ENCODE measurements around the gene PGBD5. TPM values are rescaled to one million over a fixed set of nuclear protein-coding genes. Genes with fewer than 3 reads are reported as not detected.

The PGBD5 gene
- total RNA-seq, 1 donor from 2014 or later, result 15.9 TPM

DNA sequence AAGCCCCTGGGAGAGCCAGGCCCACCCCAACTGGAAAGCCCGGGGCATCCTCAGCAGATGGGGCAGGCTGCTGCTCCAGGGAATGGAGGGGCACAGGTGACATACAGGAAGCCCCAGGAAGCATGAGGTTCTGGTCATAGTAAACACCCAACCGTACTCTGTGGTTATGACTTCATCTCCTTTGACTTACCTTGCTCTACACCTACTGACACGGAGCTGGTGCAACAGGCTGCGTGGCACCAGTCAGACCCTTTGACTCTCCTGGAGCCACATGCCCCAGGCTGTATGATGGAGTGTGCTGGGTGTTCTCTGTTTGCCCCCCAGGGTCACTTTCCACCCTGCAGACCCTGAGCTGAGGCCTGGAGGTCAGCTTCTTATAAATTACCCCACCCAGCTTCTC is 72.1 kb downstream of the PGBD5 start:
- FAIRE-seq (no peak), DNase-seq (ENCODE audit: low spot score in 2 of 2) (no peak)

DNA sequence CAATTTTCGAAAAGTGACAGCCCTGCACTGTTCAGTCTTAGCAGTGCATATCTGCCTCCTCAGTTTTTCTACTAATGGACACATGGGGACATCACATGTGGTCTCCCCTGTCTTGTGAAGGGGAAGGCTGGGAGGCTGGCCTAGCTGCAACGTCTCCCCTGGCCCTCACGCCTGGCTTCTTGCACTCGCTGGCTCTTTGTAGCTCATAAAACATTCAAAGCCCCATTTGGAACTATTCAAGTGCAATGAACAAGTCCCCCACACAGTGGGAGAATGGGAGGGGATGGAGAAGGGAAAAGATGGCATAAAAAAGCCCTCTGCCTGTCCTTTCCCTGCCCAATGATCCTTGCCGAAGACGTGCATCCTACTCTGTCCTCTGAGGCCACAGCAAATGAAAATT is 73.6 kb downstream of the PGBD5 start:
- DNase-seq (ENCODE audit: low spot score in 2 of 2) (no peak), FAIRE-seq (no peak)

DNA sequence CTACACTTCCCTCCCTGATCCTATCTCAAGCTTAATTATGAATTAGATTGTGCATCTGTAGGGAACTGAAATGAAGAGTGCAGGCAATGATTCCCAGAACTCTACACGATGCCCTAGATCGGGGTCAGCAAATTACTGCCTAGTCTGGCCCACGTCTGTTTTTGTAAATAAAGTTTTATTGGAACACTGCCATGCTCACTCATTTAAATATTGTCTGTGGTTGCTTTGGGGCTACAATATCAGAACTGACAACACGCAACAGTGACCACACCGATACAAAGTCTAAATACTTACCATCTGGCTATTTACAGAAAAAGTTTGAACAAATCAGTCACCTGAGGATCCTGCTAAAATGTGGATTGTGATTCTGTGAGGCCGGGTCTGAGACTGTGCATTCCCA is 74.1 kb downstream of the PGBD5 start:
- FAIRE-seq (no peak), DNase-seq (ENCODE audit: low spot score in 2 of 2) (no peak)

DNA sequence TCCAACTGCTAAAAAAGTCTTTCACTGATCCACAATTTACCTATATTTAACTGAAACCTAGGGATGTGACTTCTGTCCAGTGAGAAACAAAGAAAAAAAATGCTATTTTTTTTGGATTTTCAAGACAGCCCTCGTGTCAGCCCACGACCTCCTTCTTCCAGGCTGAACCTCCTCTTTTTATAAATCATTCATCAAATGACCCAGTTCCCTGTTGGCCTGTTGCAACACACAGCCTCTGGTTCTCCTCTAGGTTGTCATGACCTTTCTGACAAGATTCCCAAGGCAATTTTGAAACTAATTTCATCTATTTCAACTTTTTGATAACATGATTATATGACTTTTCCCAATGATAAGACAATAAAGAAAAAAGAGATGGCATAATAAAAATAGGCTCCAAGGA is 74.6 kb downstream of the PGBD5 start:
- FAIRE-seq (no peak), DNase-seq (ENCODE audit: low spot score in 2 of 2) (no peak)

DNA sequence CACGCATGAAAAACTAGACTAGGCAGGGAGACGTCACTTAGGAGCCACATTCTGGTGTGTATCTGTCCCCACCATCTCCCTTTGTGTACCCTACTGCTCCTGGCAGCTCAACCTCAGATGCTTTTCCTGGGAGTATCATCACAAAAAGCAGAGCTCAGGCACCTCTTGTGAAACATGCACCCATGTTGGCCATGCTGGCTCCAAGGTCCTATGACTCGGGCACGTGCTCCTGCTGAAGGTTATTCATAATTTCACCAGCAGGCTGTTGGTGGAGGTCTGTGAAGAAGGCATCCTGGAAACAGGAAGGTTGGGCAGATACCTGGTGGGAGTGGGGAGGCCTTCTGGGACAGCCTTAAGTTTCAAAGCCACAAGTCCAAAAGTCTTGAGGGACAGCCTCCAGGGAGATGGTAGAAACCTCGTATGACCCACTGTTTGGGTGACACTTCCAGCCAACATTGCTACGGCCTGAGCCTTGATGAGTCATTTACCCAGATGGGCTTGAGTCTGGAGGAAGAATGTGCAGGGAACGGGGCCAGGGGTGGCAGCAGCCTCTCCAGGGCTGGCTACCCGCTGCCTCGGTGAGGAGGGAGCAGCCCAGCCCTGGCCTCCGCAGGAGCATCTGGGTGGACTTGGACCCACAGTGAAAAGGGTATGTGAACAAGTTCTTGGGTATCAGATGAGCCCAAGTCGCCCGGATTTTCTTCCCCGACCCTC is 75.8 kb downstream of the PGBD5 start:
- FAIRE-seq, result no peak
- no peak for DNase-seq (ENCODE audit: low spot score in 2 of 2)

DNA sequence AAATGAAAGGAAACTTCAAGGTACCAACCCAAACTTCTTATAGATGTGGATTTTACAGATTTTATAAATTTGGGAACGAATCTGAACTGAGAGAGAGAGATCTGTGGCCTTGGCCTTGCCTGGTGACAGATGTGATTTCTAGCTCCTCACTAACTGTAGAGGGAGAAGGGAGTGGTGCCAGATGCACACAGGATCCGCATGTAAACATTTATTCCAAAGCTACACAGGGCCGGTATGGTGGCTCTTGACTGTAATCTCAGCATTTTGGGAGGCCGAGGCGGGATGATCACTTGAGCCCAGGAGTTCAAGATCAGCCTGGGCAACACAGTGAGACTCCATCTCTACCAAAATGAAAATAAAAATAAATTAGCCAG is 77.1 kb downstream of the PGBD5 start:
- DNase-seq (ENCODE audit: low spot score in 2 of 2) (no peak), FAIRE-seq (no peak)

DNA sequence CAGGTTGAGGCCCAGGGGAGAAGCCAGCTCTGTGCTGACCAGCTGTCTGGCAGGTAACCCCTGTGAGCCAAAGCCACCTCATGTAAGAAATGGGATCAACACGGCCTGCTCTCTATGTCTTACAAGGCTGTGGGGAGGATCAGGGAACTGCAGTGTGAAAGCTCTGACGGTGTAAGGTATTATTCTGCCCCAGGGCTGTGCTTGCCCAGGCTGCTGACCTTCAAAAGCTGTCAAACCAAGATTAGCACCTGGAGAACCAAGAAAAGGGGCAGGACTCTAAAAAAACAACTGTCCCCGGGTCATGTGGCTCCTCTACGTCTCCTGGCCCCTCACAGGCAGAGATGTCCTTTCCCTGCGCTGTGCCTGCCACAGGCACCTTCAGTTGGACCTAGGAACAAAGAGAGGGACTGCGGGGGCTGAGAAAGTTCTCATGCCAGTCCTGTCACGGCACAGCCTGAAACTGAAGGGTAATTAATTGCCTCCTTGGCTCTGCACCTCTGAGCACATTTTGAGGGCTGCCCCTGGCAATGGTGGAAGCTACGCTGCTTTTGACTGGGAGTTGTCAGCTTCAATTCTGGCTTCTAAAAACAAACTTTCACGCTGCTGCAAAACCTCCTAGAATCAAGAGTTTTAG is 77.6 kb downstream of the PGBD5 start:
- DNase-seq (ENCODE audit: low spot score in 2 of 2) (no peak), FAIRE-seq (no peak)

DNA sequence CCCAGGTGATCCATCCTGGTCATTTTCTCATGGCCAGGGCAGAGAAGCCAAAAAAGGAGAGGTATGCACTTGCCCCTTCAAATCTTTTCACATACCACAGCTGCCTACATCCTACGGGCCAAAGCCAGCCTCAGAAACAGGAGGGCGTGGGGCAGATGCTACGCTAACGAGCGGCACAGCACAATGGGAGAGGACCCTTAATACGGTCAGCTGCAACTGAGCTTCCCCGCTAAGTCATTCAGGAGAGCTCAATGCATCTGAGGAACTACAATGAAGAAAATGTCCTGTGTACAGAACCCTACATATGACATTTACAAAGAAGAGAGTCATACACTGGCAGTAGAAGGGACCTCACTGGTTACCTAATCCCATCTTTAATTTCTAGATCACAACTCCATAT is 78.2 kb downstream of the PGBD5 start:
- FAIRE-seq, result no peak
- DNase-seq (ENCODE audit: low spot score in 2 of 2), result no peak

DNA sequence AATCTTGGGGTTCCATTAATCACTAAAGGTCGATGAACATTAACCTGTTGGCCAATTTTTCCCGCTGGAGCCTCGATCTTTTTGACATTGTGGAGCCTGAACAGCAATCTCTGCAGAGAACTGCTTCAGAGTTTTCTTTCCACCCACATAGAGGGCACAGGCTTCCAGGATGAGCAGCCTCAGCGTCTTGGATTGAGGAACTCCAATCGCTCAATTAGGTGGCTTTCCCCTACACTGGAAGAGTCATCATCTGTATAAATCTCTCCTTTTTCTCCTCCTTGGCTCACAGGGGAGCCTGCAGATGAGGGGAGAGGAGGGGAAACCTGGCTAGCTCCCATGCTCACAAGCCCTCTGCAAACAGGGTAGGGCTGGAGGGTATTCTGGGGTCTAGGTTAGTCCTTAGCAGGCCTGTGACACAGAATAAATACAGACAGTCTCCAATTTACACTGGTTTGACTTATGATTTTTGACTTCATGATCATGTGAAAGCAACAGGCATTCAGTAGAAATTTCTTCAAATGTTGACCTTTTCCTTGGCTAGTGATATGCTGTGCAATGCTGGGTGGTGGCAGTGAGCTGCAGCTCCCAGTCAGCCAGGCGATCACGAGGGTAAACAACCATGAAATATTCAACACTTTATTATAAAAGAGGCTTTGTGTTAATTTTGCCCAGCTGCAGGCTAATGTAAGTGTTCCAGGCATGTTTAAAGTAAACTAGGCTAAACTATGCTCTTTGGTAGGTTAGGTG is 80.8 kb downstream of the PGBD5 start:
- DNase-seq (ENCODE audit: low spot score in 2 of 2) (no peak), FAIRE-seq (no peak)

DNA sequence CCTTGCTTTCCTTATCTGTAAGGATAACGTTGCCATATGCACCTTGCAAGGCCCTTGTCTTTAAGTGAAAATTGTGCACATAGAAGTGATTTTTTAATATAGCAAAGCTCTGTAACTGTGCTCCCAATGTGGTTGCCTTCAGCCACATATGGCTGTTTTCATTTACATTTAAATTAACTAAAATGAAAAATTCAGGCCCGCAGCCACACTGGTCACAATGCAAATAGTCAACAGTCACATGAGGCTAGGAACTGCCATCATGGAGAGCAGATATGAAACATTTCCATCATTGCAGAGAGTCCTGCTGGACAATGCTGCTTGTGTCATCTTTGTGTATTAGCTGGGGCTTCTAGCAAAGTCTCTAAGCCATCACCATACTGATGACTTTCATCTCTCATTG is 83.4 kb downstream of the PGBD5 start:
- DNase-seq (ENCODE audit: low spot score in 2 of 2), result no peak
- no peak for FAIRE-seq

DNA sequence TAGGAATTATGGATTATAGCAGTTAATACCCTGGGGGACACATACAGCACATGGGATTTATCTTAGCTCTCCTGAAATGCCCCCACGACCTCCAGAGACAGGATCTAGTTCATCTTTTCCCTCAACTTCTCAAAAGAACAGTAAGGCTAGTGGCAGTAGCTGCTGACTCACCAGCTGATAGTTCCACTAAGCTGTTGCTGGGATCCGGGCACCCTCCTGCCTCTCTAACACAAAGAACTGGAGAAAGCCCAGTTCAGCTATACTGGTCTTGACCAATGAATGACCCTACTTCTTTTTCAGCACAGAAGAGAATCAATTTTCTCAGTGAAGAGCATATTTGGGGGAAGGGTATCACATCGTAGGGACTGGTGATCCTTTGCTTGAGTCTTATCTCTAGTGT is 84.1 kb downstream of the PGBD5 start:
- no peak for FAIRE-seq
- no peak for DNase-seq (ENCODE audit: low spot score in 2 of 2)

DNA sequence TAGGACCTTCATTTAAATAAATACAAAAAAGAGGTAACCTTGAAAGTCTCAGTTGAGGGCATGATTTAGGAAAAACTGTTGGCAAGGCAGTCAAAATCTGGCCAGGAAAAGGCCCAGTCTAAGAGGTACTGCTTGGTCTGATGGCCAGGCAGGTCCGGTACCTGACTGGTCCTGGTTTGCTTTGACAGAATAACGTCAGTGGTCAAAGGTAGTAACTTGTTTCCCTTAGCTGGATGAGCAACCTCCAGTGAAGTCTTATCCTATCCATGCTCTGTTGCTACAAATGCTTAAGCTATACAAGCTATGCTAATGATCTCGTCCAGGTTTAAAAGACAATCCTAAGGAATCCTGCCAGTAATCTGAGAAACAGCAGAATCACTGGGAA is 85.0 kb downstream of the PGBD5 start:
- no peak for FAIRE-seq
- DNase-seq (ENCODE audit: low spot score in 2 of 2), result no peak

DNA sequence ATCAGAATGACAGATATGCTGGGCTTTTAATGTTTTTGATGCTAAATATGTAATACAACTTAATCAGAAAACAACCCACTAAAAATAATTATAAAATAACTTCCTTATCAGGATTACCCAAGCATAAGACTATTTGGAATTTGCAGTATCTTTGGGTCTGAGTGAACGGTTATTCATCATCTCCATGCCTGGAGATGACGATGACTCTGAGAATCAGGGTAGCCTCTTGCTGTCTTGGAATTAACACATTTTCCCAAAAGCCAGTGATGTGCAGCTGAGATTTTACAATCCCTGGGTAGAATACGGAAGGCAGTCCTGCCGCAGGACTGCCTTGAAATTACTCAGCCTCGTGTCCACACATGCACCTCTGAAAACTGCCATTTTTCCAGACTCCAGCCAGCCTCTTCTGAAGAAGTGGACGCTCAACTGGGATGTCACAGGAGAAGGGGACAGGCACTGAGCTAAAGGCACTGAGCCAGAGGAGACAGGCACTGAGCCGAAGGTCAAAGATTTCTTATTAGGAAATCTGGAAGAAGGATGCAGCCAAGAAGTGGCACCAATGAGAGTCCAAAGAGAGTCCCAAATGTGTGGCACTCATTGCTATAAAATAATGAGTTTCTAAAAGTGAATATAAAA is 85.5 kb downstream of the PGBD5 start:
- DNase-seq (ENCODE audit: low spot score in 2 of 2) (no peak), FAIRE-seq (no peak)

DNA sequence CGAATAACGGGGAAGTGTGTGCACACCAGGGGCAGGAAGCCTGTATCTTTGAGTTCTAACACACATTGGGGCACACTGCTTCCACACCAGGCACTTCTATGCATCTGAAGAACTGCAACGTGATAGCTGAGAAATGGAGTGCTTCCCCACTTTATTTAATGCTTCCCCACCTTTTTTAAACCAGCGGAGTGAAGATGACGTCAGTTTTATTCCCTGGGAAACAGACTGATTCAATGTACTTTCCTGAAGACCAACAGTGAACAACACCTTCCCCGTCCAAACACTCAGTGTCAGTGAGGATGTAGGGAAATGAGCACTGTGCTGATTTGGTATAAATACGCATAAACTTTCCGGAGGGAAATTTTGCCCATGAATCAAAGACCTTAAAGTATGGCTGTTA is 87.1 kb downstream of the PGBD5 start:
- no peak for DNase-seq (ENCODE audit: low spot score in 2 of 2)
- FAIRE-seq, result no peak

DNA sequence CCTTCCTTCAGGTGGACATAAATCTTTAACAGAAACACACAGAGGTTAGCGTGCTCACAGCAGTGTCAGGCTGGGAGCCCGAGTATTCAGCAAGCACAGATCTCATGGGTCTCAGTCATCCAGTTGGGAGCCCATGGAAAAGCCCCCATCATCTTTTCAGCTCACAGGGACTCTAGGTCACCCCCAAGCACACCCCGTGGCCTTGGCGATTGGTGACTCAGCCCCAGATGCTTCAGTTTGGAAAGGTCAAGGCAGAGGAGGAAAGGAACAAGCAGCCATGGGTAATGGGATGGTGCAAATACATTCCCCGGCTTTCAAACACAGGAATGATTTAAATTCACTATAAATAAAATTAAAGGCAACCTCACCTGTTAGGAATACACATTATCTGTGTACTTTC is 88.9 kb downstream of the PGBD5 start:
- no peak for DNase-seq (ENCODE audit: low spot score in 2 of 2)
- no peak for FAIRE-seq

DNA sequence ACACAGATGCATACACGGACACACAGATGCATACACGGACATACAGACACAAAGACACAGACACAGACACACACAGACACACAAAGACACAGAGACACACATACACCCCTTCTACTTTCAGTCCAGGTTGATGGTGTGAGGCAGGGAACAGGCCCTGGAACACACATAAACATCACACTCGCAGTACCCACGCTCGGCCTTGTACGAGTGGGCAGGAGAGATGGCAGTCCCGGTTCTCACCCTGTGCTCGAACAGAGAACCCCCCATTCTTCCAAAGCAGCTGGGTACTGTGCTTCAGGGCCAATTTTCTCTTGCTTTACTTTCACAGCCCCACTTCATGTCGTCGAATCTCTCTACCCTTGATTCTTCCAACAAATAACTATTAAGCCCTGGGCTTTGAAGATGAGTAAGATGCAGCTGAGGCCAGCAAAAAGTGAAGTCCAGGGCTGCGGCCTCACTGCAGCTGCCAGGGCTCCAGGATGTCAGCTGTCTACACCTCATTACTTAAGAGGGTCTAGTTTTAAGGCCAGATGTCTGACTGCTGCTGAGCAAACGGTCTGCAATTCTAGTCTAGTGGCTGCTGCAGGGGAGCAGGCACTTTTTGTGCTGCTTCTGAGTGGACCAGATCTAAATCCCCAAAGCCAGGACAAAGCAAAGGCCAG is 90.1 kb downstream of the PGBD5 start:
- DNase-seq (ENCODE audit: low spot score in 2 of 2) (no peak), FAIRE-seq (no peak)

DNA sequence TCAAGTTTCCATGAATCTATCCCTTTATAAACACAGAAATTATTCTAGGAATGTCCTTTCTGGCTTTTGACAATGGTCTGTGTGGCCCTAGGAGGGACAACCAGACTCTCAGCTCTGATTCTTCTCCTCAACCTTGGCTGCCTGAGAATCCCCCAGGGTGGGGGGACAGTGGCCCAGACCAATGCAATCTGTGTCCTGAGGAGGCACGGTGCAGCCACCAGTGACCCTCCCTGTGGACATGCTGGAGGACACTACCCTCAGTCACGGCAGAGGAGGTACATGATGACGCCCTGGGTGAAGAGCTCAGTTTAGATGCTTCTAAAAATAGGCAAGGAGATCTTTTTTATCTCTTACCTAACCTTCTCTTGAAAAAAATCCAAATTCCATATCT is 91.7 kb downstream of the PGBD5 start:
- DNase-seq (ENCODE audit: low spot score in 2 of 2) (no peak), FAIRE-seq (no peak)

DNA sequence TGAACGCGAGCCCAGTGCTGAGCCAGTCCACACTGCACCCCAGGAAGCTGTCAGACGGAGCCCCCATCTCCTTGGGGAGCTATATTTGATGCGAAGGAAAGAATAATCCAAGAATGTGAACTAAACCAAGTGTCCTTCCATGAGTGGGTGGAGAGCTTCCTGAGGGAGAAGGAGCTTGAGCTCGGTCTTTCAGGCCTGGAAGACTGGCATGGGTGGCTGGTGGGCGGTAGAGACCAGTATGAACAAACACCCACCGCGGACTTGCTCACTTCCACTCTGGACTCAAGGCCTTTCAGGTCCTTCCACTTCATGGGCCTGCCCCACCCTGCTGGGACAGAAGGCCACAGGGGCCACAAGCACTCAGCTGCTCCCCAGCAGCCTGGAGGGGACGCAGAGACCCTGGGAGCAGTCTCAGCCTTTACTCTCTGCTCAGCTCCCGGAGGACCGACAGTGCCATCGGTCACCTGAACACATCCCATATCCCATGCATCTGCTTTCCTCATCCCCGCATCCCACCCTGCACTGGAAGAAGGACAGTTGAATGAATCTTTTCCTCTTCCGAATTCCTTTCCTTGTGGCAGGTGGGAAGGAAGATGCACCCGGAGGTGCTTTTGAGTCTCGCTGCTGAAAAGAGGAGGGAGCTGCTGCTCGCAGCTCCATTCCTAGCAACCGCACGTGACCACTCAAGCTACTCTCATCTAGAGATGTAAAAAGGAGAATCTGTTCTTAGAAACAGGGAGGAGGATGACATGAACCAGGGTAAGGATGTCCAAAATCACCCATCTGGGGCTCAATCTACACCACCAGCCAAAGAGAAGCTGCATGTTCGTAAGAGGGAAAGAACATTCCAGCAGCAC is 92.3 kb downstream of the PGBD5 start:
- FAIRE-seq (no peak), DNase-seq (ENCODE audit: low spot score in 2 of 2) (no peak)

DNA sequence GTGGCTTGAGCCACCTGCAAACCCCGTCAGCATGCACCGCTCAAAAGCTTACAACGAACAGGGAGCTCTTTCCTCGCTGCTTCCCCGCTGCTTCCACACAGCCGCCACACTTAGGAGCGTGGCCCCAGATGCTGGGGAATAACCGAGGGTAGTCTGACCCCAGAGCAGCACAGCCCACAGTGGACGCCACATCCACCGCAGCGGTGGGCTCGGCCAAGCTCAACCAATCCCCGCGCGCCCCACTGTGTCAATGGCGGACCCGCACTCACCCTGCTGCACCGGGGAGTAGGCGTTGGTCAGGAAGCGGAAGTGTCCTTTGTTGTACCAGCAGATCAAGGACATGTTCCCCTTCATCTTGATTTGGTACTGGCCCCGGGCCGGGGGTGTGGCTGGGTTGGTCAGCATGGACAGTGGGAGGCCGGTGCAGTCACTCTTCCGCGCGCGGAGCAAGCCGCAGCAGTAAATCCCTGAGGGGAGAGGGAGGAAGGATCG is 93.5 kb downstream of the PGBD5 start:
- no peak for DNase-seq (ENCODE audit: low spot score in 2 of 2)

DNA sequence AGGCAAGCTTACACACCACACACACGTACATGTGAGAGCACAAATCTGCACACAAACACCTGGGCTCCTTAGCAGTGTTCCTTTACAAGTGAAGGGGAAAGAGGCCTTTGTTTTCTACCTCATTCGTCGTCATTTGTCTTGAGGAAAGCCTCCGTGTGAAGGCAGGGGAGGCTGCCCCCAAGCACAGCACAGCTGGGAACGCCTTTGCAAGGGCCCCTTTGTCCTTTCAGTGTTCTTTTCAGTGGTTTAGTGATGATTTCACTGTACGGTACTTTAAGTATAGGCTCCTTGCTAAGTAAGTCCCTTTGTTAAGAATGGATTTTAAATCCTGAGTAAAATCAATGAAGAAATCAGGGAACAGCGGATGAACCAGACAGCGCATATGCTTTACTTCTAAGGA is 94.1 kb downstream of the PGBD5 start:
- DNase-seq (ENCODE audit: low spot score in 2 of 2) (no peak), FAIRE-seq (no peak)

More for the DNA sequence above, 93.5 kb downstream of the PGBD5 start:
- FAIRE-seq, result no peak

Measured in frontal cortex (tissue), 4 donors.